ENCODE data around the gene ZYX. TPM values are rescaled to one million over a fixed set of nuclear protein-coding genes. Genes with fewer than 3 reads are reported as not detected.
A peak's percentile ranks its signal among the peaks of the same experiment; 100 is the strongest.

Gene ZYX, protein sequence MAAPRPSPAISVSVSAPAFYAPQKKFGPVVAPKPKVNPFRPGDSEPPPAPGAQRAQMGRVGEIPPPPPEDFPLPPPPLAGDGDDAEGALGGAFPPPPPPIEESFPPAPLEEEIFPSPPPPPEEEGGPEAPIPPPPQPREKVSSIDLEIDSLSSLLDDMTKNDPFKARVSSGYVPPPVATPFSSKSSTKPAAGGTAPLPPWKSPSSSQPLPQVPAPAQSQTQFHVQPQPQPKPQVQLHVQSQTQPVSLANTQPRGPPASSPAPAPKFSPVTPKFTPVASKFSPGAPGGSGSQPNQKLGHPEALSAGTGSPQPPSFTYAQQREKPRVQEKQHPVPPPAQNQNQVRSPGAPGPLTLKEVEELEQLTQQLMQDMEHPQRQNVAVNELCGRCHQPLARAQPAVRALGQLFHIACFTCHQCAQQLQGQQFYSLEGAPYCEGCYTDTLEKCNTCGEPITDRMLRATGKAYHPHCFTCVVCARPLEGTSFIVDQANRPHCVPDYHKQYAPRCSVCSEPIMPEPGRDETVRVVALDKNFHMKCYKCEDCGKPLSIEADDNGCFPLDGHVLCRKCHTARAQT
- total RNA-seq: 61.7 and 64.7 TPM in 2 replicates
- long read RNA-seq, partial matches to known transcripts: 1 of 2 reads
- long read RNA-seq, other reads (novel, unspliced or antisense): 1 of 2 reads

GRCh38 chr7:143380646-143381426 is at the start of gene ZYX:
ZYX (plus strand) TSS chr7:143381345; CDS start chr7:143381572, 227 bp downstream.
- Mint-ChIP-seq H3K4me1 (peaks cover 18% of the 10 kb centered on the region), H3K36me3 (ENCODE audit: low read depth) (no peaks in the 10 kb centered on the region), H3K27ac (ENCODE audit: unreplicated experiment) (no peak within 1 kb of the TSS), H3K4me3 (peak within 1 kb of the TSS; percentile 91), H3K27me3 (ENCODE audit: low read depth) (no peaks in the 10 kb centered on the region), H3K9me3 (no peaks in the 10 kb centered on the region)
- DNase-seq (ENCODE audit: low read depth, low spot score): peak; percentile 74
- no peak for TF ChIP-seq CTCF (conservative IDR thresholded peaks at IDR 0.05)

DNA sequence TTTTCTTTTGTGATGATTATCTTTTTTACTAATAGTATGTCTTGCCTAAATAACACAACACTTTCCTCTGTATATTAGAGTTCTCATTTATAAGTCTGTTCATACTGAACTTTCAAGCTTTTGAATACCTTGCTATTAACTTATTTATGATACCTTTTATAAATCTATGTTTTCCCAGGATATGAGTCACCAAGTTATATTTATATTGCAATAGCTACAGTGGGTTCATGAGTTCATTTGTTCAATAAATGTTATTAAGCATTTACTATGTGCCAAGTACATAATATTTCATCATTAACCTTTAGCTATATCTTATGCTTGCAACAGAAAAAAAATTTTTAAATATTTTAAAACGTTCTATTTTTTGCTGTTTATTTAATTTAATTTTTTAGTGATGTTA is 46.9 kb upstream of the ZYX start:
- Mint-ChIP-seq H3K9me3 (no peaks in the 10 kb centered on the region), H3K36me3 (ENCODE audit: low read depth) (no peaks in the 10 kb centered on the region), H3K4me1 (no peaks in the 10 kb centered on the region), H3K27ac (ENCODE audit: unreplicated experiment) (no peak overlapping the region), H3K27me3 (ENCODE audit: low read depth) (peaks cover 8% of the 10 kb centered on the region), H3K4me3 (no peak overlapping the region)
- no peak for DNase-seq (ENCODE audit: low read depth, low spot score)
- no peak for TF ChIP-seq CTCF (conservative IDR thresholded peaks at IDR 0.05)

DNA sequence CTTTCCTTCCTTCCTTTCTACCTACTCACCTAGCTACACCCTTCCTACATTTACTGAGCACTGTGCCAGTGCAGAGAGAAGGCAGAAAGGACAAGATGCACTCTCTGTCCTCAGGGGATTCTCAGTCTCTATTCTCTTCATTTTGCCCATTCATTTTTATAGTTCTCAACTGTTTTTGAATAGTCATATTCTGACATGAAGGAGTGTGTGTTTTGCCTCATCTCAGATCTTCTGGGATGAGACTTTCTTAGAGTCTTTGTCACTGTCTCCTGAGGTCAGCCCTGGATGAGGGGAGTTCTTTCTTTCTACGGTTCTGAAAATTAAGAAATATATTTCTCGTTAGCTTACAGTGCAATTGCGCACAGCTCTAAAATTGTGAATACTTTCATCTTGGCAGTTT is 43.9 kb upstream of the ZYX start:
- no peak for DNase-seq (ENCODE audit: low read depth, low spot score)
- Mint-ChIP-seq H3K4me1 (no peaks in the 10 kb centered on the region), H3K27me3 (ENCODE audit: low read depth) (peaks cover 11% of the 10 kb centered on the region), H3K27ac (ENCODE audit: unreplicated experiment) (no peak overlapping the region), H3K4me3 (no peak overlapping the region), H3K36me3 (ENCODE audit: low read depth) (no peaks in the 10 kb centered on the region), H3K9me3 (no peaks in the 10 kb centered on the region)
- no peak for TF ChIP-seq CTCF (conservative IDR thresholded peaks at IDR 0.05)

DNA sequence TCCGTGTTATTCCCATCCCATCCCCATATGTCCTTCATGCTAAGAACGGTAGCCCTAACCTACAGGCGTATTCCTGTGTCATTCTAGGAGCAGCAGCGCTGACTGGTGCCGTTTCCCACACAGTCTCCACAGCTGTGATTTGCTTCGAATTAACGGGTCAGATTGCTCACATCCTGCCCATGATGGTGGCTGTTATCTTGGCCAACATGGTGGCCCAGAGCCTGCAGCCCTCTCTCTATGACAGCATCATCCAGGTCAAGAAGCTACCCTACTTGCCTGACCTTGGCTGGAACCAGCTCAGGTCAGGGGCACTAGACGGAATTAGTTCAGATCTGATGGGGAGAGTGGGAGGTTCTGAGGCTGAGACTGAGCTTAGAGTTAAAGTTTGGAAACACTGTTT is 39.3 kb upstream of the ZYX start:
- Mint-ChIP-seq H3K36me3 (ENCODE audit: low read depth) (no peaks in the 10 kb centered on the region), H3K4me1 (peaks cover 9% of the 10 kb centered on the region), H3K27ac (ENCODE audit: unreplicated experiment) (no peak overlapping the region), H3K9me3 (no peaks in the 10 kb centered on the region), H3K4me3 (no peak overlapping the region), H3K27me3 (ENCODE audit: low read depth) (peaks cover 24% of the 10 kb centered on the region)
- TF ChIP-seq CTCF (conservative IDR thresholded peaks at IDR 0.05): no peak
- DNase-seq (ENCODE audit: low read depth, low spot score): no peak

DNA sequence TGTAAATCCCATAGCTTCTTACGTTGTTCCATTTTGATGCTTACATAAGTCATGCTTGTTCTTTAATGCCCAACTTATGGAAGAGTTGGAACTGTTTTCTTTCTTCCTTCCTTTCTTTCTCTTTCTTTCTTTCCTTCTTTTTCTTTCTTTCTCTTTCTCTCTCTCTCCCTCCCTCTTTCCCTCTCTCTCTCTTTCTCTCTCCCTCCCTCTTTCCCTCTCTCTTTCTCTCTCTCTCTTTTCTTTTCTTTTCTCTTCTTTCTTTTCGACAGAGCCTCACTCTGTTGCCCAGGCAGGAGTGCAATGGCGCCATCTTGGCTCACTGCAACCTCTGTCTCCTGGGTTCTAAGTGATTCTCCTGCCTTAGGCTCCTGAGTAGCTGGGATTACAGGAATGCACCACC is 37.5 kb upstream of the ZYX start:
- TF ChIP-seq CTCF (conservative IDR thresholded peaks at IDR 0.05): no peak
- no peak overlapping the region for H3K27ac Mint-ChIP-seq (ENCODE audit: unreplicated experiment)
- no peaks in the 10 kb centered on the region for H3K9me3 Mint-ChIP-seq
- peaks cover 23% of the 10 kb centered on the region for H3K27me3 Mint-ChIP-seq (ENCODE audit: low read depth)
- peaks cover 9% of the 10 kb centered on the region for H3K4me1 Mint-ChIP-seq
- DNase-seq (ENCODE audit: low read depth, low spot score): no peak
- no peaks in the 10 kb centered on the region for H3K36me3 Mint-ChIP-seq (ENCODE audit: low read depth)
- H3K4me3 Mint-ChIP-seq: no peak overlapping the region

All from neural crest cell (in vitro differentiated cells).